PC-9 (cell line): ENCODE results near the gene STAB1. TPM values are rescaled to one million over a fixed set of nuclear protein-coding genes. Genes with fewer than 3 reads are reported as not detected.

Experiments used
- BruUV-seq: library from RNA; stranded (reverse); fragments of 400-500 nt; replicated peaks from 2 replicates; lab custom pipeline; 2021; lab: Mats Ljungman, UMichigan
- CTCF ChIA-PET: fragments of 300-600 bp; sonication (Branson Sonifier 250); formaldehyde crosslinking; loops from one replicate; lab custom pipeline; 2022; ENCODE audit warnings: antibody characterized with exemption; lab: Charles Lee
- POLR2A ChIA-PET: fragments of 300-600 bp; sonication (Branson Sonifier 250); formaldehyde crosslinking; loops from one replicate; lab custom pipeline; 2022; ENCODE audit warnings: antibody characterized with exemption; ENCODE audit not compliant: unreplicated experiment; lab: Charles Lee
- DNase-seq, 2 experiments: peaks; one replicate each; pipeline versions ENCODE4 v3.0.0 to v3.0.0-alpha.2; 2015 to 2022; ENCODE audit warnings: mixed read lengths in 1 of 2
- H2AFZ ChIP-seq: fragments of 200-600 bp; sonication (generic); 2 replicates; pipeline ENCODE4 v1.8.1; 2017; ENCODE audit warnings: antibody characterized with exemption
- H3F3A ChIP-seq: fragments of 200-600 bp; sonication (generic); 2 replicates; pipeline ENCODE4 v1.8.1; 2017; ENCODE audit warnings: antibody characterized with exemption, mild to moderate bottlenecking, low read depth; ENCODE audit not compliant: insufficient read depth
- H3K27ac ChIP-seq: fragments of 200-600 bp; sonication (generic); 2 replicates; pipeline ENCODE4 v1.6.1; 2016; ENCODE audit warnings: mixed run types
- H3K27me3 ChIP-seq: fragments of 200-600 bp; sonication (generic); 2 replicates; pipeline ENCODE4 v1.6.1; 2016; ENCODE audit warnings: low read depth, mixed run types; ENCODE audit not compliant: insufficient read depth
- H3K36me3 ChIP-seq: fragments of 200-600 bp; sonication (generic); 2 replicates; pipeline ENCODE4 v1.6.1; 2016; ENCODE audit warnings: low read depth, mixed run types
- H3K4me1 ChIP-seq: fragments of 200-600 bp; sonication (generic); replicated peaks from 2 replicates; pipeline ENCODE4 v1.6.1; 2016; ENCODE audit warnings: mixed run types; ENCODE audit not compliant: insufficient read depth
- H3K4me2 ChIP-seq: fragments of 200-600 bp; sonication (generic); 2 replicates; pipeline ENCODE4 v1.6.1; 2017; ENCODE audit warnings: mixed run types
- H3K4me3 ChIP-seq: fragments of 200-600 bp; sonication (generic); 2 replicates; pipeline ENCODE4 v1.6.1; 2016; ENCODE audit warnings: mixed run types
- H3K79me2 ChIP-seq: fragments of 200-600 bp; sonication (generic); 2 replicates; pipeline ENCODE4 v1.6.1; 2017; ENCODE audit warnings: low read depth, mixed run types
- H3K9me2 ChIP-seq: fragments of 200-600 bp; sonication (generic); 2 replicates; pipeline ENCODE4 v1.8.1; 2017; ENCODE audit warnings: mild to moderate bottlenecking; ENCODE audit not compliant: insufficient read depth
- H3K9me3 ChIP-seq: fragments of 200-600 bp; sonication (generic); 2 replicates; pipeline ENCODE4 v1.8.1; 2016; ENCODE audit warnings: low read depth; ENCODE audit not compliant: insufficient read depth
- H4K20me1 ChIP-seq: fragments of 200-600 bp; sonication (generic); 2 replicates; pipeline ENCODE4 v1.8.1; 2017; ENCODE audit not compliant: insufficient read depth
- CTCF ChIP-seq: fragments of 200-600 bp; sonication (generic); conservative IDR thresholded peaks from 2 replicates; pipeline ENCODE4 v1.6.1; 2017; ENCODE audit warnings: mixed run types, antibody characterized with exemption, mild to moderate bottlenecking, moderate library complexity
- EZH2 ChIP-seq: fragments of 200-600 bp; sonication (generic); IDR thresholded peaks from 2 replicates; pipeline ENCODE4 v1.8.0; 2017; ENCODE audit warnings: antibody characterized with exemption, low read depth
- intact Hi-C: fragments of 100-400 bp; cut with micrococcal nuclease; formaldehyde crosslinking; loops from one replicate; pipeline ENCODE4 v1.10.0; 2022; ENCODE audit not compliant: unreplicated experiment
- total RNA-seq: library from RNA; stranded (reverse); gene quantifications from 2 replicates; pipeline ENCODE4 v1.2.3, GENCODE V29; 2021

STAB1 gene
- total RNA-seq, 1 experiment from 2014 or later = 0.04 TPM

GRCh38 chr3:52552089-52552488 is 57.0 kb downstream of the STAB1 start:
- Histone ChIP-seq H3K4me1 (no peaks in the 10 kb centered on the region), H3K9me2 (no peaks in the 10 kb centered on the region), H3K4me2 (no peak overlapping the region), H3K27ac (peak overlapping the region; percentile 32; the same call in 1 of the 2 replicates), H3F3A (peaks cover 10% of the 10 kb centered on the region), H3K4me3 (no peak overlapping the region), H3K36me3 (no peaks in the 10 kb centered on the region), H3K79me2 (no peaks in the 10 kb centered on the region), H3K9me3 (no peaks in the 10 kb centered on the region), H2AFZ (no peak overlapping the region), H4K20me1 (no peaks in the 10 kb centered on the region), H3K27me3 (no peaks in the 10 kb centered on the region)
- BruUV-seq = no TSS peak
- no peak for TF ChIP-seq EZH2
- no peak for TF ChIP-seq CTCF
- DNase-seq = peak in 1 of 2 experiments; percentile 50
- intact Hi-C loops = no loop called here
- ChIA-PET CTCF (no interaction called here), POLR2A (interaction anchor here (0.7 kb wide), 1 partner anchor 16 kb away, joined by 9 read pairs; no protein-coding TSS in a partner anchor)

GRCh38 chr3:52554026-52554755 is 59.1 kb downstream of the STAB1 start:
- TF ChIP-seq EZH2 = no peak
- no peak for TF ChIP-seq CTCF
- no peaks in the 10 kb centered on the region for H3K9me3 ChIP-seq
- no peaks in the 10 kb centered on the region for H3K27me3 ChIP-seq
- ChIA-PET CTCF (no interaction called here), POLR2A (no interaction called here)
- H3F3A ChIP-seq = peaks cover 2% of the 10 kb centered on the region; the same call in 1 of the 2 replicates
- no peaks in the 10 kb centered on the region; the same call in 1 of the 2 replicates for H3K36me3 ChIP-seq
- DNase-seq = no peak
- H3K79me2 ChIP-seq = no peaks in the 10 kb centered on the region
- H3K9me2 ChIP-seq = no peaks in the 10 kb centered on the region
- H4K20me1 ChIP-seq = no peaks in the 10 kb centered on the region
- no peak overlapping the region for H3K4me3 ChIP-seq
- H3K4me2 ChIP-seq = no peak overlapping the region
- H2AFZ ChIP-seq = no peak overlapping the region
- no peak overlapping the region for H3K27ac ChIP-seq
- intact Hi-C loops = no loop called here
- no TSS peak for BruUV-seq
- no peaks in the 10 kb centered on the region for H3K4me1 ChIP-seq

GRCh38 chr3:52555056-52555455 is 59.9 kb downstream of the STAB1 start:
- Histone ChIP-seq H4K20me1 (no peaks in the 10 kb centered on the region), H3K9me3 (no peaks in the 10 kb centered on the region), H3F3A (no peaks in the 10 kb centered on the region; the same call in 1 of the 2 replicates), H3K4me1 (no peaks in the 10 kb centered on the region), H3K27ac (no peak overlapping the region), H3K79me2 (no peaks in the 10 kb centered on the region), H2AFZ (no peak overlapping the region), H3K4me3 (no peak overlapping the region), H3K9me2 (no peaks in the 10 kb centered on the region), H3K4me2 (no peak overlapping the region), H3K27me3 (no peaks in the 10 kb centered on the region), H3K36me3 (no peaks in the 10 kb centered on the region; the same call in 1 of the 2 replicates)
- intact Hi-C loops = no loop called here
- BruUV-seq = no TSS peak
- DNase-seq = no peak
- TF ChIP-seq CTCF = no peak
- TF ChIP-seq EZH2 = no peak
- CTCF ChIA-PET = no interaction called here
- POLR2A ChIA-PET = no interaction called here
